ENCODE results near the gene EFNB2. TPM values are rescaled to one million over a fixed set of nuclear protein-coding genes. Genes with fewer than 3 reads are reported as not detected.

EFNB2 gene
- total RNA-seq, 1 experiment from 2014 or later: 4.7 TPM

DNA sequence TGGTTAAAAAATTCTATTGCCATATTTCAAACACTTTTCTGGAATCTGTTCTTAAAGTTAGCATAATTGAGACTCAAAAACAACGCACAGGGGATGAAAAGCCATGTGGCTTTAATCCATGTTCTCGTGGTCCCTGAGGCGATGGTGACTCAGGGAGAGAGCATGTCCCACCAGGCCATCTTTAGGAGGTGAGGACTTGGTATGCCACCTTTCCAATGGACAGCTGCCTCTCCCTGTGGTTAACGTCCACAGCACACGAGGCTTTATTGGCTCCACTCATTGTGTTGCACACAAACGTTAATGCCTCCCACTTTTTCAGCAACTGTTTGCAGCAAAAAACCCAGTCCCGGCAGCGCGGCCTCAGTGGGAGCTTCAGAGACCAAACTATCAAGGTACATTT is 51.4 kb downstream of the EFNB2 start:
- Histone ChIP-seq H3K9me3 (ENCODE audit: control insufficient read depth, insufficient read depth, low read depth, low read length) (no peaks in the 10 kb centered on the region), H3K4me1 (ENCODE audit: control insufficient read depth, insufficient read depth, low read length) (no peaks in the 10 kb centered on the region), H3K36me3 (ENCODE audit: control insufficient read depth, insufficient read depth, low read length) (no peaks in the 10 kb centered on the region), H3K4me3 (ENCODE audit: low read depth in 2 of 2, low read length in 2 of 2) (no peak overlapping the region), H3K27me3 (ENCODE audit: control insufficient read depth, insufficient read depth, low read length) (no peaks in the 10 kb centered on the region), H3K27ac (ENCODE audit: low read length) (no peak overlapping the region)
- in situ Hi-C loops (cut with HindIII; ENCODE audit: low pct_unique_long_range_greater_than_20kb, low sequenced_read_pairs) (no loop called here), intact Hi-C loops (cut with micrococcal nuclease; ENCODE audit: unreplicated experiment) (no loop called here)
- TF ChIP-seq CTCF (IDR thresholded peaks at IDR 0.05): no peak
- no peak for TF ChIP-seq TCF7L2 (IDR thresholded peaks at IDR 0.05; ENCODE audit: low read depth, low read length)
- no peak for TF ChIP-seq POLR2AphosphoS5 (IDR thresholded peaks at IDR 0.05; ENCODE audit: low read depth, low read length)
- no peak for TF ChIP-seq SIN3A (IDR thresholded peaks at IDR 0.05; ENCODE audit: borderline replicate concordance, insufficient read depth, low read depth, low read length)
- ATAC-seq: no peak
- ChIA-PET CTCF (no interaction called here), POLR2A (no interaction called here)
- no peak for DNase-seq (ENCODE audit: low read depth, low spot score)
- no TSS peak for BruUV-seq (replicated peaks)

GRCh38 chr13:106481919-106482318 is 53.5 kb downstream of the EFNB2 start:
- Histone ChIP-seq H3K9me3 (ENCODE audit: control insufficient read depth, insufficient read depth, low read depth, low read length) (no peaks in the 10 kb centered on the region), H3K27ac (ENCODE audit: low read length) (no peak overlapping the region), H3K4me3 (ENCODE audit: low read depth in 2 of 2, low read length in 2 of 2) (no peak overlapping the region), H3K27me3 (ENCODE audit: control insufficient read depth, insufficient read depth, low read length) (no peaks in the 10 kb centered on the region), H3K4me1 (ENCODE audit: control insufficient read depth, insufficient read depth, low read length) (no peaks in the 10 kb centered on the region), H3K36me3 (ENCODE audit: control insufficient read depth, insufficient read depth, low read length) (no peaks in the 10 kb centered on the region)
- BruUV-seq (replicated peaks): no TSS peak
- DNase-seq (ENCODE audit: low read depth, low spot score): no peak
- intact Hi-C loops (cut with micrococcal nuclease; ENCODE audit: unreplicated experiment): no loop called here
- ATAC-seq: no peak
- in situ Hi-C loops (cut with HindIII; ENCODE audit: low pct_unique_long_range_greater_than_20kb, low sequenced_read_pairs): no loop called here
- POLR2A ChIA-PET: no interaction called here
- CTCF ChIA-PET: no interaction called here
- TF ChIP-seq CTCF (IDR thresholded peaks at IDR 0.05) (no peak), REST (IDR thresholded peaks at IDR 0.05; ENCODE audit: insufficient read depth in 1 of 2, low read depth in 2 of 2, low read length in 1 of 2) (no peak), SIN3A (IDR thresholded peaks at IDR 0.05; ENCODE audit: borderline replicate concordance, insufficient read depth, low read depth, low read length) (no peak), POLR2AphosphoS5 (IDR thresholded peaks at IDR 0.05; ENCODE audit: low read depth, low read length) (no peak), TCF7L2 (IDR thresholded peaks at IDR 0.05; ENCODE audit: low read depth, low read length) (no peak)
